GM12864 (cell line): Measurements from ENCODE around the gene RAX.

Source experiments
- DNase-seq: peaks from one replicate; pipeline ENCODE4 v3.0.0-alpha.2; 2011; ENCODE audit warnings: low read depth
- H3K4me3 ChIP-seq: 2 replicates; pipeline ENCODE4 v1.5.1; 2011; ENCODE audit warnings: mild to moderate bottlenecking, low read depth, low read length, control low read depth
- CTCF ChIP-seq: IDR thresholded peaks from 2 replicates; pipeline ENCODE4 v1.5.1; 2011; ENCODE audit warnings: low read depth, mild to moderate bottlenecking, moderate library complexity, low read length, control low read depth, inconsistent platforms; ENCODE audit errors: missing control alignments

Gene RAX

DNA sequence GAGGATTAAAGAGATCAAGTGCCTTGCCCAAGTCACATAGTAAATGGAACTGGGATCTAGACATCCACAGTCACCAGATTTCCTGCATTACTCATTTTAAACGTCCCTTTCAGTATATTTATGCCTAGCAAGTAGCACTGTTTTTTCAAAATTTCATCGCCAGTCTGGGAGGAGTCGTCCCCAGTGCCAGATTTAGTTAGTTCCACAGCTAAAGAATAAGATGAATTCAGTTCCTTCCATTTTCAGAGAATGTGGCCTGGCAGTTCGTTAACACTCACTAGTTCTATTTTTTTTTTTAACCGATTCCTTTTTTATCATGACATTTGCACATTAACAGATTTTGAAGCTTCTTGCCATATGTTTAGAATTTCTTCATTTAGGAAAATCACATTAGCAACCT is 42.1 kb downstream of the RAX start:
- TF ChIP-seq CTCF, result no peak
- no peak for DNase-seq
- no peak overlapping the region for H3K4me3 ChIP-seq

DNA sequence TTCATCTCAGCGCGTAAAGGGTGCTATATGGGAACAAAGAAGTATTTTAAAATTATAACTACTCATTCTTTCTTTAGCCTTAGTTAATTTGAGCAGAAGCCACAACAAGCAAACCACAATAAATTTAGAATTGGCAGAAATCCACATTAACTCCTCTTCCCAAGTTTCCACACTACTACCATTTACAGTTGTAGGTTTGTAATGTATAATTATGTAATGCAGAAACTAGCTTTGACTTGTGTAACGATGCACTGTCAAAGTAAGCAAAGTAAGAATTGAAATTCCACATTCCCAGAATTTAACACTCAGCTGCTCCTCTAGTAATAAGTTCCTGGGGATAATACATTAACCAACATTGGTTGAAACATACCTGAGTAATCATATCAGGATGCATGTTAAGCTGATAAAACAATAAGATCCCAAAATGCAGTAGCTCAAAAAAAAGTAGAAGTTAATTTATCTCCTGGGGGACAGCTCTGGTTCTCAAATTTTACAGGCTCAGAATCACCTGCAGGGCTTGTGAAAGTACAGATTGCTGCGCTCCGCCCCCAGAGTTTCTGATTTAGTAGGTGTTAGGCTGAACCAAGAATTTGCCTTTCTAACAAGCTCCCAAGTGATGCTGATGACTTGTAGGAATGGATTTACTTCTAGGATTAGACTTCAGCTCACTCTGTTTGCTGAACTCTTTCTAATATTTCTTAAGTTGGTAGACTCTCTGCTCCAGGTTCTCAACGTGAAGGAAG is 43.4 kb downstream of the RAX start:
- TF ChIP-seq CTCF, result no peak
- DNase-seq, result no peak
- no peak overlapping the region for H3K4me3 ChIP-seq

DNA sequence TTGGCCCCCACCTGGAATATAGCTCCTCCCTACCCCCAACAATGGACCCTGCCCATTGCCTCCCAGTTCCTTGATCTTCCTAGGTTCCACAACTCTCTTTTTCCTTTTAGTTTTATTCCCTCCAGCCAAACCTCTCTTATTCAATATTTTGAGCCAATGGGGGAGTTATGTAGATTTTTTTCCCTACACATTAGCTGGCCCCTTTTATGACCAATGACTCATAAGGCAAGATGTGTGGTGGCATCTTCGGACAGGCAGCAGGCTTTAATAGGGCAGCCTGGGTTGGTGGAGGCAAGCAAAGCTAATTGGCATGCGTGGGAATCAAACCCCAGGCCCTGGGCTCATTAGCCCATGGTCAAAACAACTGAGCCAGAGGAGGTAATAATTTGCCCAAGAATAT is 44.1 kb downstream of the RAX start:
- H3K4me3 ChIP-seq, result no peak overlapping the region
- no peak for DNase-seq
- TF ChIP-seq CTCF, result no peak

GRCh38 chr18:59228351-59228750 is 44.9 kb downstream of the RAX start:
- H3K4me3 ChIP-seq, result no peak overlapping the region
- no peak for TF ChIP-seq CTCF
- no peak for DNase-seq

GRCh38 chr18:59222341-59222740 is 50.9 kb downstream of the RAX start:
- no peak overlapping the region for H3K4me3 ChIP-seq
- no peak for TF ChIP-seq CTCF
- DNase-seq, result no peak

- H3K4me3 ChIP-seq, result no peak overlapping the region
- DNase-seq, result no peak
- no peak for TF ChIP-seq CTCF
Observed at GRCh38 chr18:59220784-59221765, 52.2 kb downstream of the RAX start.
